ENCODE data around the gene KCNK1.

KCNK1 gene

GRCh38 chr1:233613252-233614172 lies at the start of gene KCNK1:
KCNK1 (plus strand) TSS chr1:233614106; CDS start chr1:233614172, 66 bp downstream.
- DNase-seq, result peak; percentile 83

DNA sequence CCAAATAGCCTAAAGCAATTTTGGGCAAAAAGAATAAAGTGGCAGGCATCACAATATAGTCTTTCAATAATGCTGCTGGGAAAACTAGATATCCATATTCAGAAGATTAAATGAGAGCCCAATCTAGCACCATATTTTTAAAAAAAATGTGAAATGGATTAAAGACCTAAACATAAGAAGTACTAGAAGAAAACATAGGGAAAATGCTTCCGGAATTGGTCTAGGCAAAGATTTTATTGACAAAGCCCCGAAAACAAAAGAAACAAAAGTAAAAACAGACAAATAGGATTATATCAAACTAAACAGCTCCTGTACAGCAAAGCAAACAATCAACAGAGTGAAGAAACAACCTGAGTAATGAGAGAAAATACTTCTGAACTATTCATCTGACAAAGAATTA lies 48.6 kb upstream of the KCNK1 start:
- no peak for DNase-seq

GRCh38 chr1:233566886-233567285 lies 47.0 kb upstream of the KCNK1 start:
- no peak for DNase-seq

- DNase-seq, result no peak
These were observed 44.3 kb upstream of the KCNK1 start for GRCh38 chr1:233569636-233570035.

- no peak for DNase-seq
These were observed 43.7 kb upstream of the KCNK1 start for GRCh38 chr1:233570216-233570615.

- no peak for DNase-seq
These were observed 43.2 kb upstream of the KCNK1 start for GRCh38 chr1:233570706-233571105.

DNA sequence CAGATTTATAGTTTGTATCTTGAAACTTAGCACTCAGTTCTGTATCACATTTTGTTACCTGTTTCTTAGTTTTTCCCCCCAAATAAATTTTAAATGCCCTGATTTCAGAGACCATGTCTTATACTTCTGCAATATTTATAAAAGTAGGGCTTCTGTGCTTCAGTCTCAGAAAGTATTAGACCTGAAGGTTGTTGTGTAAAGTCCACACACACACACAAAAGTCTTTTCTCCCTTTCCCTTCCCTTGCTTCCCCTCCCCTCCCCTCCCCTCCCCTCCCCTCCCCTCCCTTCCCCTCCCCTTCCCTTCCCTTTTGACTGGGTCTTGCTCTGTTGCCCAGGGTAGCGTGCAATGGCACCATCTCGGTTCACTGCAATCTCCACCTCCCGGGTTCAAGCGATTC lies 41.0 kb upstream of the KCNK1 start:
- DNase-seq, result no peak

DNA sequence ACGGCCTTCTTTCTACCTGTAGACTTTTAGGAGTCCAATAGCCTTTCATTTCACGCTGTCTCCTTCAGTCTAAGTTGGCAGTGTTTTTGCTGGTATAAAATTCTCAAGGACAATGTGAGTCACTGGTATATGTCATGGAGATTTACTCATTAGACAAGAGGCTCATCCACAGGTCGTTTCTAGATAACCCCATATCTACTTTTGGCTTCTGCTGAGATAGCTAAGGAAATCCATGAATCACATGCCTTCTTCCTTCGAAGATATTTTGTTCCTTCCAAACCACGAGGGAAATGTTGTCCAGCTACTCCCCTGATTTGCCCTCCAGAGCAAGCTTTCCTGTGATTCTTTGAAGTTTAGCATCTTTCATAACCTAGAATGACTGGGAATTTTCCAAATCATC lies 38.5 kb upstream of the KCNK1 start:
- no peak for DNase-seq

GRCh38 chr1:233582439-233582838 lies 31.5 kb upstream of the KCNK1 start:
- DNase-seq, result no peak

DNA sequence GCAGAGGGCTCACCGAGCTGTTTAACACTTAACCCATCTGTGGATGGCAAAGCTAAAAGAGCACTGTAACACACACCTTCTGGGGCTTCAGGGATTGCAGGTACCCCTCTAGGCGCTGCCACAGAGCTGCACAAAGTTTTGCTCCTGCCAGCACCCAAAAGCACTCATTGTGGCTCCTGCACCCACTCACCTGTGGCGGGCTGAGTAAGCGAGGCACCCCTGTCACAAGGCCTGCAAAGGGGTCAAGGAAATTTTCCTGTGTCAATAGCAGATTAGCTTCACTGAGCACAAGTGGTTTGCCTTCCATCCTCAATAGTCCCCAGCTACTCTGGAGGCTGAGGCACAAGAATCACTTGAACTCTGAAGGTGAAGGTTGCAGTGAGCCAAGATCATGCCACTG lies 29.5 kb upstream of the KCNK1 start:
- no peak for DNase-seq

- no peak for DNase-seq
These were observed 29.0 kb upstream of the KCNK1 start for GRCh38 chr1:233584931-233585330.

- DNase-seq, result no peak
These were observed 27.6 kb upstream of the KCNK1 start for GRCh38 chr1:233586301-233586700.

GRCh38 chr1:233587196-233587595 lies 26.7 kb upstream of the KCNK1 start:
- no peak for DNase-seq

DNA sequence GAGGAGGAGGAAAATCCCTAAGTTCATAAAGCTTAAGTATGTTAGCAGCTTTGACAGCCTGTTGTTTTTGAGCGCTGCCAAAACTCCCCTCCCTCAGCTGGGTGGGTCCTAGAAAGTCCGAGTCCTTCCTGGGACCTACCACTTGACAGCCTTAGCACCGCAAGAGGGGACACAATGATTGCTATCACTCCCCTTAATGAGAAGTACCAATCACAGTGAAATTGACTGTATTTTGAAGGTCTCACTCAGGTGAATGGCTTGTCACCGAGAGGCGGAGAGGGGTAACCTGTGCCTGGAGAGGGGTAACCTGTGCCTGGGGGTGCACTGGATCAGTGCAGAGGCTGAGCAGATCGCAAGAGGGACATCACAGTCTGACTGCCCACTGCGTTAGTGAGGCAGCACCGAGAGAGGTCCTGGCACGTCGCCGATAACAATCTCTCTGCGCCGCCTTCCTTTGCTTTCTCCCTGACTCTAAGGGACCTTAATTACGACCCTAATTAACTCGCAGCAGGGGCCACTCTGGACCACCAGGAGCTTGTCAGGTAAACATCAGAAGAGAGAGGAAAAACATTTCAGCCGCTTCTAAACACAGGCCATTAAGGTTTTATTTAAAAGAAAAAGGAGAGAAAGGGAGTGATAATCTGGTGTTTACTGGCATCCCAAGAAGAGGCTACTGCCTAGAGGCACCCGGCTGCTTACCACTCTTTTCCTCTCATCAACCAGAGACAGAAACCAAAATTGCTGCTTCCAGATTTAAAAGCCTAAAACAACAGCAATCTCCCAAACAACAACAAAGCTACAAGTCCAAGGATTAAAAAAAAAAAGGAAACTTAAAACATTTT lies 25.7 kb upstream of the KCNK1 start:
- DNase-seq, result no peak

GRCh38 chr1:233597489-233597901 lies 16.4 kb upstream of the KCNK1 start:
- DNase-seq, result no peak

GRCh38 chr1:233598891-233599541 lies 14.9 kb upstream of the KCNK1 start:
- DNase-seq, result no peak

- no peak for DNase-seq
These were observed 14.3 kb upstream of the KCNK1 start for GRCh38 chr1:233599542-233600073.

DNA sequence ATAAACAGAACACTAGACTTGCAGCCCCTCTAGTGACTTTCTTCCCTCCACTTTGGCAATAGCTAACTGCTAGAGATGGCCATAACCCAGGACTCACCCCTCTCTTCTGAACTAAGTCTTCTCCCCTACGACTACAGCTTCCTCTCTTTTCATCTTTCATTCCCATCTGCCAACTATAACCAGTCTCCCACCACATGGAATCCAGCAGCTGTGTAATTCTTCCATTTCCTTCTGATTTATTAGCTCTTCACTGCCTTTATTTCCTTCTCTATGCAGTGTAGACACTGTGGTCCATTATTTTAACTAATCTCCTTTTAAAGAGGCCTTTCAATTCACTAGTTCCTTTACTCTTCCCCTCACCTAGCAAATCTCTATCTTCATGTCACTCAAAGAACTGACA lies 13.4 kb upstream of the KCNK1 start:
- no peak for DNase-seq

DNA sequence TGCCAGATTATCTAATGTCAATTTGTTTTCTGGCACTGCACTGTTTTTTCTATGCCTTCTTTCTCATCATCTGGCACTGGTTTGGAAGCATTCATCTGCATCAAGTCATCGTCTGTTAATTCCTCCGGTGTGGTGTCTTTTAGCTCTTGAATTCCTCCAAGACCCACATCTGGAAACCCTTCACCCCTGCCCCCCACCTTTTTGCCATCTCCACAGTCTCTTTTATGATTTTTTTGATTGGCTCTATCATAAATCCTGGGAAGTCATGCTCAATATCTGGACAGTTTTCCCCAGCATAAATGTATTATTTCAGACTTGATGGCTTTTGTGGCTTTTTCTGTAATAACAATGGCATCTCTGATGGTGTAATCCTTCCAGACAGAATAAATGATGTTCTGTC lies 10.4 kb upstream of the KCNK1 start:
- no peak for DNase-seq

GRCh38 chr1:233605205-233605604 lies 8.7 kb upstream of the KCNK1 start:
- no peak for DNase-seq

GRCh38 chr1:233606813-233607212 lies 7.1 kb upstream of the KCNK1 start:
- no peak for DNase-seq

DNA sequence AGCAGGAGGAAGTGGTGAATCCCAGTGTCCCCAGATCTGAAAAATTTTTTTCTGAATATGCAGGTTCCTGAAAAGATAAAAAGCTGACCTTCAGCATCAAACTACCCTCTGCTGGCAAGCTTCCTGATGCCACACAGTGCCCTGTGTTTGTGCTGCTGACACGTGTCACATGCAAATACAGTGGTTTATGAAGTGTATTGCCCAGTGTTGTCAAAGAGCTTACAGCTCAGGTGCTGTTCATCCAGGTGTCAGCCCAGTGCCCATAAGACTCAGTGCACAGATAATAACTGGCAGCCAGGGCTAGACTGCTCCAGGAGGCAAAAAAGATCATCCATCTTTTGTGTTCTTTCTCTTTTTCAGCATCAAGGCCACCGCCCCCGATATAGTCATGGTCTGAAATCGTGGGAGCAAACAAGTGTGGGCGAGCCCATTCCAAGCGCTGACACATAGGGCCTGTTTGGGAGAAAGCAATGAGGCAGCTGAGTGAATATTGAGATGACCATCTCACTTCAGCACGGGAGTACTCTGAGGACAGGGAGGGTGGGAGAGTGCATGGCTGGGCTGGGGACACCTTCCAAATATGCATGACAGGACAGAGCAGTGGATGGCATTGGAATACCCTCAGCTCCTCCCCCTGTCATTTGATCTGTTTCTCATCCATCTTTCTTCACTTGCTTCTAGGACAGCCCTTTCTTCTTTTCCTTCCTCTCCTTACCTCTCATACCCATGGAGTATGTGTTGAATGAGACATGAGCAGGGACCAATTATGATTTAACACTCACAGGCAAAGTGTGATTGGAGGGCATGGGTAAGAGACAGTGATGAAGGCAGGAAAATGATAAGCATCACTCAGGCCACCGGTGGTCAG lies 6.4 kb upstream of the KCNK1 start:
- DNase-seq, result no peak
